CD14-positive monocyte (primary cell): Measurements from ENCODE around the gene ASTN2. TPM values are rescaled to one million over a fixed set of nuclear protein-coding genes. Genes with fewer than 3 reads are reported as not detected.
A peak's percentile ranks its signal among the peaks of the same experiment; 100 is the strongest.

ENCODE experiments used
- DNase-seq, 3 donors: peaks; one replicate each; pipeline ENCODE4 v3.0.0-alpha.2; 2011 to 2022
- H2AFZ ChIP-seq: 2 replicates; pipeline ENCODE4 v1.6.0; 2012; ENCODE audit warnings: mild to moderate bottlenecking, low read depth, low read length, inconsistent platforms; ENCODE audit not compliant: insufficient read depth, poor library complexity, severe bottlenecking
- H3K27ac ChIP-seq, 2 donors: 1 replicate in 1 of 2; 2 replicates in 1 of 2; pipeline ENCODE4 v1.5.1; 2012 to 2013; ENCODE audit warnings: low read length in 2 of 2, control low read depth in 1 of 2, inconsistent platforms in 1 of 2, low read depth in 1 of 2, mild to moderate bottlenecking in 1 of 2
- H3K27me3 ChIP-seq, 2 donors: one replicate each; pipeline versions ENCODE4 v1.6.0 to v1.6.1; 2011 to 2013; ENCODE audit warnings: low read length in 2 of 2; ENCODE audit not compliant: control insufficient read depth in 2 of 2, insufficient read depth in 2 of 2
- H3K36me3 ChIP-seq, 2 donors: replicated peaks in 1 of 2; 1 replicate in 1 of 2; 2 replicates in 1 of 2; pipeline versions ENCODE4 v1.5.1 to v1.6.1; 2012 to 2013; ENCODE audit warnings: low read length in 2 of 2, control low read depth in 1 of 2, inconsistent platforms in 1 of 2, mild to moderate bottlenecking in 1 of 2; ENCODE audit not compliant: insufficient read depth in 2 of 2, control insufficient read depth in 1 of 2
- H3K4me1 ChIP-seq, 2 donors: 1 replicate in 1 of 2; 2 replicates in 1 of 2; pipeline versions ENCODE4 v1.5.1 to v1.6.1; 2012 to 2013; ENCODE audit warnings: low read length in 2 of 2, control low read depth in 1 of 2, inconsistent platforms in 1 of 2, mild to moderate bottlenecking in 1 of 2, moderate library complexity in 1 of 2; ENCODE audit not compliant: insufficient read depth in 2 of 2, control insufficient read depth in 1 of 2
- H3K4me2 ChIP-seq: replicated peaks from 2 replicates; pipeline ENCODE3; 2012; ENCODE audit warnings: low read length, moderate library complexity, mild to moderate bottlenecking; ENCODE audit not compliant: poor library complexity, severe bottlenecking; ENCODE audit errors: extremely low read depth
- H3K4me3 ChIP-seq, 3 experiments: fragments of 200-600 bp in 1 of 3; sonication (generic) in 1 of 3; replicated peaks in 1 of 3; 1 replicate in 2 of 3; 2 replicates in 1 of 3; pipeline ENCODE4 v1.5.1; 2011 to 2013; ENCODE audit warnings: low read length in 3 of 3, mild to moderate bottlenecking in 3 of 3, control low read depth in 2 of 3, low read depth in 2 of 3, inconsistent platforms in 1 of 3, moderate library complexity in 1 of 3
- H3K79me2 ChIP-seq: 2 replicates; pipeline ENCODE4 v1.6.0; 2012; ENCODE audit warnings: mild to moderate bottlenecking, control low read depth, inconsistent platforms, low read length, moderate library complexity; ENCODE audit not compliant: insufficient read depth
- H3K9ac ChIP-seq: 2 replicates; pipeline ENCODE4 v1.6.0; 2017; ENCODE audit warnings: low read length, mild to moderate bottlenecking; ENCODE audit not compliant: insufficient read depth, poor library complexity, severe bottlenecking
- H3K9me3 ChIP-seq, 2 donors: replicated peaks in 1 of 2; 1 replicate in 1 of 2; 2 replicates in 1 of 2; pipeline versions ENCODE4 v1.5.1 to v1.6.1; 2012 to 2013; ENCODE audit warnings: low read length in 2 of 2, control low read depth in 1 of 2; ENCODE audit not compliant: control insufficient read depth in 1 of 2, insufficient read depth in 1 of 2
- H4K20me1 ChIP-seq: 2 replicates; pipeline ENCODE4 v1.6.0; 2012; ENCODE audit warnings: mild to moderate bottlenecking, low read length, control low read depth, moderate library complexity; ENCODE audit not compliant: insufficient read depth
- H3K27ac Mint-ChIP-seq, 7 donors: one replicate each; pipeline ENCODE4 v1.8.0; 2020; ENCODE audit warnings: mild to moderate bottlenecking in 7 of 7, mixed read lengths in 7 of 7, moderate library complexity in 6 of 7, inconsistent platforms in 2 of 7
- H3K27me3 Mint-ChIP-seq, 3 donors: one replicate each; pipeline ENCODE4 v1.8.0; 2021 to 2022; ENCODE audit warnings: low read depth in 3 of 3, mild to moderate bottlenecking in 3 of 3, mixed read lengths in 3 of 3, moderate library complexity in 3 of 3, inconsistent platforms in 1 of 3
- H3K36me3 Mint-ChIP-seq, 2 donors: one replicate each; pipeline ENCODE4 v1.8.0; 2020; ENCODE audit warnings: mixed read lengths in 2 of 2, inconsistent platforms in 1 of 2, mild to moderate bottlenecking in 1 of 2
- H3K4me1 Mint-ChIP-seq: one replicate; pipeline ENCODE4 v1.8.0; 2020; ENCODE audit warnings: mild to moderate bottlenecking, mixed read lengths
- H3K4me3 Mint-ChIP-seq, 2 donors: one replicate each; pipeline ENCODE4 v1.8.0; 2020; ENCODE audit warnings: mild to moderate bottlenecking in 2 of 2, mixed read lengths in 2 of 2, moderate library complexity in 1 of 2
- H3K9me3 Mint-ChIP-seq, 7 donors: one replicate each; pipeline ENCODE4 v1.8.0; 2020 to 2022; ENCODE audit warnings: mixed read lengths in 7 of 7, mild to moderate bottlenecking in 6 of 7, moderate library complexity in 6 of 7, inconsistent platforms in 2 of 7
- WGBS: methylation state at CpG from one replicate; pipeline ENCODE4 v1.1.5; 2013; ENCODE audit warnings: missing lambda C conversion rate; ENCODE audit not compliant: insufficient coverage; 5-methylcytosine and 5-hydroxymethylcytosine counted together
- intact Hi-C, 2 donors: fragments of 100-400 bp; cut with micrococcal nuclease; formaldehyde crosslinking; loops; one replicate each; pipeline versions ENCODE4 v1.15.0 to v1.15.1; 2023
- polyA plus RNA-seq, 3 donors: library from polyadenylated mRNA; depleted of rRNA in 1 of 3; unstranded in 2 of 3; stranded (reverse) in 1 of 3; fragments of 300-500 nt in 2 of 3; fragments of >200 nt in 1 of 3; fragmentation: Illumina TruSeq in 2 of 3; gene quantifications; 1 replicate in 2 of 3; 2 replicates in 1 of 3; pipeline ENCODE4 v1.2.3, GENCODE V29; 2012 to 2021
- TF ChIP-seq, protein P1 (sequence below): fragments of 200-600 bp; IDR thresholded peaks from one replicate; pipeline ENCODE4 v1.8.0; 2022; ENCODE audit warnings: antibody characterized with exemption, mild to moderate bottlenecking

ASTN2 gene
- polyA plus RNA-seq, 3 donors, result not detected

DNA sequence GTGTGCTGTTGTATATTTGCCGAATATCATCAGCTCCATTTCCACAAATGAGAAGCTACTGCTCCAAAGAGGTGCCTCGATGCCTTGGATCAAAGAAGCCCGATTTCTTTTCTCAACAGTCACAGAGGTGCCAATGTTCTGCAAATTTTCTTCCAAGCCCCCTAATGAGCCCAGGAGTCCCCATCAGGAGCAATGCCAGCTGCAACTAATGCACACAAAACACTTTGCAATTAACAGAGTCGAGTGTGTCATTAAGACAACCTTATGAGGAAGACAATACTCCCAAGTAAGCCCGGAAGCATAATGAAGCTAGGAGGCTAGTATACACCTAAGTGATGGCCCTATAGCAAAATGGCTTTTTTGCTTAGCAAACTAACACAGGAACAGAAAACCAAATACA is 480.7 kb downstream of the ASTN2 start:
- no peaks in the 10 kb centered on the region for H3K27me3 ChIP-seq
- peaks cover 0 to 6% (median 0%) of the 10 kb centered on the region in 7 donors for H3K9me3 Mint-ChIP-seq
- H3K4me2 ChIP-seq, result no peak overlapping the region
- H3K9me3 ChIP-seq, result no peaks in the 10 kb centered on the region
- no peak overlapping the region for H3K27ac ChIP-seq
- intact Hi-C loops, result no loop called here
- no peaks in the 10 kb centered on the region for H4K20me1 ChIP-seq
- peak overlapping the region in 1 of 7 donors; percentile 20 for H3K27ac Mint-ChIP-seq
- H3K27me3 Mint-ChIP-seq, result peaks cover 0 to 6% (median 0%) of the 10 kb centered on the region in 3 donors
- no peaks in the 10 kb centered on the region for H3K36me3 Mint-ChIP-seq
- TF ChIP-seq, protein P1, sequence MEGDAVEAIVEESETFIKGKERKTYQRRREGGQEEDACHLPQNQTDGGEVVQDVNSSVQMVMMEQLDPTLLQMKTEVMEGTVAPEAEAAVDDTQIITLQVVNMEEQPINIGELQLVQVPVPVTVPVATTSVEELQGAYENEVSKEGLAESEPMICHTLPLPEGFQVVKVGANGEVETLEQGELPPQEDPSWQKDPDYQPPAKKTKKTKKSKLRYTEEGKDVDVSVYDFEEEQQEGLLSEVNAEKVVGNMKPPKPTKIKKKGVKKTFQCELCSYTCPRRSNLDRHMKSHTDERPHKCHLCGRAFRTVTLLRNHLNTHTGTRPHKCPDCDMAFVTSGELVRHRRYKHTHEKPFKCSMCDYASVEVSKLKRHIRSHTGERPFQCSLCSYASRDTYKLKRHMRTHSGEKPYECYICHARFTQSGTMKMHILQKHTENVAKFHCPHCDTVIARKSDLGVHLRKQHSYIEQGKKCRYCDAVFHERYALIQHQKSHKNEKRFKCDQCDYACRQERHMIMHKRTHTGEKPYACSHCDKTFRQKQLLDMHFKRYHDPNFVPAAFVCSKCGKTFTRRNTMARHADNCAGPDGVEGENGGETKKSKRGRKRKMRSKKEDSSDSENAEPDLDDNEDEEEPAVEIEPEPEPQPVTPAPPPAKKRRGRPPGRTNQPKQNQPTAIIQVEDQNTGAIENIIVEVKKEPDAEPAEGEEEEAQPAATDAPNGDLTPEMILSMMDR, result no peak
- H3K4me1 Mint-ChIP-seq, result peaks cover 7% of the 10 kb centered on the region
- DNase-seq, result no peak
- H3K9ac ChIP-seq, result no peak overlapping the region
- no peak overlapping the region for H3K4me3 Mint-ChIP-seq
- WGBS, result 93% methylated on average over 5 of the region's 5 CpGs
- H2AFZ ChIP-seq, result no peak overlapping the region
- peaks cover 0 to 9% of the 10 kb centered on the region in 2 donors for H3K4me1 ChIP-seq
- H3K4me3 ChIP-seq, result no peak overlapping the region
- no peaks in the 10 kb centered on the region for H3K36me3 ChIP-seq
- H3K79me2 ChIP-seq, result no peaks in the 10 kb centered on the region

DNA sequence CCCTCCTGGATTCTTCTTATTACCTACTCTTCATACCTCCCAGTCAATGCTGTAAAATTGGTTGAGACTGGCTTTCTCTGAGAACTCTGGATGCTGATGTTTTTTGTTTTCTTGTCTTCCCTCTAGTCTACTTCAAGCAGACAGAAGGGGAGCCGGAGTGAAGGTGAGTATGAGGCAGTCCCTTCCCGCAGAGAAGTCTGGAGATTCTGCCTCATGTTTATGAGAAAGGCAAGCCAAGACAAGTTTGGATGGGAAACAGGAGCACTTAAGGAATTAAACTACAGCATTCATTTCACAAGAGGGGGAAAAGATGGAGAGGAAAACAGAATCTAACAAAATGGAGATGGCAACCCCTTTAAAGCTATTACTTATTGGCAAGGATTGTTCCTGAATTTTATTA is 481.6 kb downstream of the ASTN2 start:
- H3K36me3 ChIP-seq, result no peaks in the 10 kb centered on the region
- Mint-ChIP-seq H3K4me3 (no peak overlapping the region), H3K27me3 (peaks cover 0 to 6% (median 0%) of the 10 kb centered on the region in 3 donors), H3K36me3 (no peaks in the 10 kb centered on the region), H3K4me1 (peaks cover 7% of the 10 kb centered on the region), H3K9me3 (peaks cover 0 to 6% (median 0%) of the 10 kb centered on the region in 7 donors), H3K27ac (no peak overlapping the region)
- peaks cover 0 to 9% of the 10 kb centered on the region in 2 donors for H3K4me1 ChIP-seq
- no peaks in the 10 kb centered on the region for H4K20me1 ChIP-seq
- intact Hi-C loops, result no loop called here
- H3K4me2 ChIP-seq, result no peak overlapping the region
- H3K9ac ChIP-seq, result no peak overlapping the region
- no peaks in the 10 kb centered on the region for H3K27me3 ChIP-seq
- no peak overlapping the region for H3K4me3 ChIP-seq
- H3K9me3 ChIP-seq, result no peaks in the 10 kb centered on the region
- WGBS, result no CpG with 5 or more reads among the region's 2 CpGs
- TF ChIP-seq, protein P1, result no peak
- no peak overlapping the region for H3K27ac ChIP-seq
- no peak overlapping the region for H2AFZ ChIP-seq
- DNase-seq, result no peak
- no peaks in the 10 kb centered on the region for H3K79me2 ChIP-seq
